ENCODE data around the gene HECW1. TPM values are rescaled to one million over a fixed set of nuclear protein-coding genes. Genes with fewer than 3 reads are reported as not detected.
A peak's percentile ranks its signal among the peaks of the same experiment; 100 is the strongest.

The HECW1 gene
- total RNA-seq, 1 donor from 2014 or later: not detected

DNA sequence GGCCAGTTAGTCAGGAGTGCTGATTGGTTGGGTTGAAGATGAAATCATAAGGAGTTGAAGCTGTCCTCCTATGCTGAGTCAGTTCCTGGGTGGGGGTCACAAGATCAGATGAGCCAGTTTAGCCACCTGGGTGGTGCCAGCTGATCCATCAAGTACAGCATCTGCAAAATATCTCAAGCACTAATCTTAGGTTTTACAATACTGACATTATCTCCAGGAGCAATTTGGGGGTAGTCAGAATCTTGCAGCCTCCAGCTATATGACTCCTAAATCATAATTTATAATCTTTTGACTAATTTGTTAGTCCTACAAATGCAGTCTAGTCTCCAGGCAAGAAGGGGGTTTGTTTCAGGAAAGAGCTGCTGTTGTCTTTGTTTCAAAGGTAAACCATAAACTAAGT, 286.4 kb downstream of the HECW1 start:
- DNase-seq (ENCODE audit: low spot score): no peak
- ATAC-seq: no peak

DNA sequence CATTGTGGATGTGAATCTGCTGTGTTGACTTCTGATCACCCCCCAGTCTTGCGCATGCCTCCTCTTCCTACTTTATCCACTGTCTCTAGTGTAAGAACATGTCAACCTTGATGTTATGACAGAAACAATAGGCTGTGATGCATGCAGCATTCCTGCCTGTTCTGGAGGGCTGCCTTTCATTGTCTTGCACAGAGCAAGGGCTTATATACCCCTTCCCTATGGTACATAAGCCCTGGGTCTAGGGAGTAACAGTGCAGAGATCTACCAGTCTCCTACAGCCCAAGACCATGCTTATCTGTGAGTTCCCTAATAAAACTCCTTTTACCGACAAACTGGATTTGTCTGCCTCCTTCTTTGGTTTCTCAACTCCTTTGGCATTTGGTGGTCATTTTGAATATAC, 293.5 kb downstream of the HECW1 start:
- ATAC-seq: no peak
- DNase-seq (ENCODE audit: low spot score): no peak

DNA sequence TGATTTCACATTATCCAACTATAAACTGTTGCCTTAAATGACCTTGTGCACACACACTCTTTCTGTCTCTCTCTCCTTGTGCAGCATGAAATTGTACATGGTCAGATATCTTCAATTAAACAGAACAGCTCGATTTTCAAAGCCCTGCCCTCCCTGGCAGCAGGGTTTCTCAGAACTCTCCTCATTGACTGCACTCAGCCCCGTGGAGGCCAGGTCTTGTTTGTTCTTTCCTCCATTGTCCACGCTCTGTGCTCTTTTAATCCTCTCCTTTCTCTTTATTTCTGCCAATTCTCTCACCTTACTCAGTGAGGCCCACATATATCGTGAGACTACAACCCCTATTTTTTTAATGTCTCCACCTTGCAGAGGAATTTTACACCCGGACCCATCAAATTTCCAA, 294.5 kb downstream of the HECW1 start:
- no peak for DNase-seq (ENCODE audit: low spot score)

DNA sequence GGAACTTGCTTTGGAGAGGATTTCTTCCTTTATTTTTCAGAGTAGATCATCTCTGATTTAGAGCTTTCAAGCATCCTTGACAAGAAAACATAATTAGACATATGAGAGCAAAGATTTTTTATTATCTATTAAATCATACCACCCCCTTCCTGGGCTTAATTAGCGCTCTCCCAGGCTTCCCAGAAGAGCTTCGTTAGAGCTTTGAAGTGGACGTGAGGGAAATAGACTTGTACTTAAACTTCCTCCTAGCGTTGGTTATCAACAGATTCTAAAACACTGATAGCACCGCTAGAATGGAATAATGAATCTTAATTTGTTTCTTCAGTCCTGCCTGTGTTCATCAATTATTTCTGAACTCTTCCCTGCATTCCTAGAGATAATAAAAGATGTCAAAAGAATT, 296.5 kb downstream of the HECW1 start:
- DNase-seq (ENCODE audit: low spot score): no peak

More for the DNA sequence above, 294.5 kb downstream of the HECW1 start:
- ATAC-seq: no peak

DNA sequence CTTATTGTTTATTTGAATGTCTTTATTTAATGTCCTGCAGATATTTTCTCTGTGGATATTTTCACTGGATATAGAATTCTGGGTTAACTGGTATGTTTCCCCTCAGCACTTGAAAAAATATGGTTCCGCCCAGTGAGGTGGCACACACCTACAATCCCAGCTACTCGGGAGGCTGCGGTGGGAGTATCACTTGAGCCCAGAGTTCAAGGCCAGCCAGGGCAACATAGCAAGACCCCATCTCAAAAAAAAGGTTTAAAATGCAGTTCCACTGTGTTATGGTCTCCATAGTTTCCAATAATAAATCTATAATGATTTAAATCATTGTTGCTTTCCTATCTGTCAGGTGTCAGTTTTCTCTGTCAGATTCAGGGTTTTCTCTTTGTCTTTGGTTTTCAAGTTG, 305.0 kb downstream of the HECW1 start:
- no peak for ATAC-seq
- no peak for DNase-seq (ENCODE audit: low spot score)

More for the DNA sequence above, 296.5 kb downstream of the HECW1 start:
- ATAC-seq: no peak

DNA sequence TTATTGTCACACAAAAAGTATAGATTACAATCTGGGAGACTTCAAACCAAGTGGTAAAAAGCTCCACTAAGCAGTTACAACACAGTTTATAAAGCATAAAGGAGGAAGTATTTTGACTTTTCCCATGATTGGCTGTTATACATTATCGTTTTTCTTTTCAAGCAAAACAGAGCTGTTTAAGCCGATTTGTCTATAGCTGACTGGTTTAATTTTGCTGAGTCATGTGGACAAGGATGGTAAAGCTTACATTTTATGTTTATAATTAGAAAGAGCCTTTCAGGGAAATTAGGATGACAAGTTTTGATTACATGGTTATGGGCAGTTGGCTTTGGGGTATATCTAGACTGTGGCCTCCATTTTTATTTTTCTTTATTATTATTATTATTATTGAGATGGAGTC, 318.0 kb downstream of the HECW1 start:
- DNase-seq (ENCODE audit: low spot score): no peak
- ATAC-seq: no peak

DNA sequence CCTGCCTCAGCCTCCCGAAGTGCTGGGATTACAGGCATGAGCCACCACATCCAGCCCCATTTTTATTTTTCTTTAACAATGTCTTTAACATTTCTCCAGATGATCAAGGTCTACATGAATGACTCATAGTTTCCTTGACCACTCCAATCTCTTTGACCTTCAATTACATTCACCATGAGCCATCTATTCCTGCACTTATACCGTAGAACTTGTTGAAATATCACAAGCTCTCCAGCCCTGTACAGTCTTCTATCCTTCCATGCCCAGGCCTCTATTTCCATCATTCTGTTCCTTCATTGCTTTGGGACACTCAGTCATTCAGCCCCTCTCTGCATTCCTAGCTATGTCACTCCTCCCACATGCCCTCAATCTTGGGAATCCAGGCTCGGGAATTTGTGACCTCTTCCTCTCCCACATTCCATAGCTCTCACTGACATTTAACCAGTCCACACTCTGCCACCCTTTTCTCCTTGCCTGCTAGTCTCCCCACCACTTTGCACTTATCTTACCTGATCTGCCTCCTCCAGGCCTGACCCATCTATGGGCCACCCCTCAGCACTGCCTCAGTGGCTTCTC, 318.7 kb downstream of the HECW1 start:
- no peak for ATAC-seq

DNA sequence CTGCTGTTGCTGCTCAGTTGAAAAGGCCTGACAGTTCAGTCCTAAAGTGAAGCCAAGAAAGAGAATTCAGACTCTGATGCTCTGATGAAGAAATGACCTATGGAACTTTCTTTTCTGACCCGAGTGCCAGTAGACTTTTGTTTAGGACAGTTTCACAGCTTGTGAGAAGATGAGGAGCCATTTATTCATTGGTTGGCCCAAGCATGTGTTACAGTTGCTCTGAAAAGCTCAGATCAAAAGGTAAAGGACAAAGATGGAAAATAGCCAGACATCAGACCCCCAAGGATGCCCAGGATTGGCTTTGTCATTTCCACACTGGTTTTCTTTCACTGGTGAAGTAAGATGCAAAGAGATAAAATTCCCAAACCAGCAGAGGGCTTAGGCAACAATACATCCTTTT, 321.2 kb downstream of the HECW1 start:
- DNase-seq (ENCODE audit: low spot score): no peak
- ATAC-seq: no peak

More for the DNA sequence above, 318.7 kb downstream of the HECW1 start:
- no peak for DNase-seq (ENCODE audit: low spot score)

DNA sequence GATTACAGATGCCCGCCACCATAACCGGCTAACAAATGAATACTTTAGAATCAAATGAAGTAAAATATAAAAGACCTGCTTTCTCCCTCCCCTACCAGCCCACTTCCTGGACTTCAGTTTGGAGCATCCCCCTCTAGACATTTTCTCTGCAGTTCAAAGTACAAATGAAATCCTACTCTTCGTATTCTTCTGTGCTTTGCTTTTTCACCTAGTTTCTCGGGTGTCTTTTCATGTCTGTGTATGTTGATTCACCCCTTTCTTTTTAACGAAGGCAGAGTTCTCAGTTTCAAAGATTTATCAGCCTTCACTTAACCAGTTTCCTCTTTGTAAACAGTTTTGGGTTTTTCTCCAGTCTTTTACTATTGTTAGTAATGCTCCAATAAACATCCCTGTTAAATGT, 324.6 kb downstream of the HECW1 start:
- DNase-seq (ENCODE audit: low spot score): no peak

DNA sequence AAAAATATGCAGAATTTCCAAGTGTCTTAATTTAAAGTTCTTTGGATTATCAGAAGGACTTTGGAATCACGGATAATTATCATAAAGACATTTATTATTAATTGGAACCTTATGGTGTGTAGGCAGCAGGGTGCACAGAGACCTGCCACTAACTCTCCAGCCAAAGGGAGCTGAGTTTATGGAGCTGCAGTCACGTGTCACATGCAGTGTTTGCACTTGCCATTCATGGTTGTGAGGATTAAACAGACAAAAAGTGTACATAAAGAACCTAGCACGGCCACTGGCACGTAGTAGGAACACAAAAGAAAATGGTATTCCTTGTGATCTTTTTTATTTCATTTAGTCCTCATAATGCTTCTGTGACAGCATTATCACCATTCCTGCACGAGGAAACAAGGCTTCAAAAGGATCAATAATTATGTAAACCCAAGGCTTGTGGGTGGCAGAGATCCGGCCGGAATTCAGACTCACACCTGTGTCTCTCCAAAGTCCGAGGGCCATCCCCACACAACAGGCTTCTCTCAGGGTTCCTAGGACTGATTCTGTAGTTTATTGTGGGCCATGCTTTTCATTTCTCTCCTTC, 326.5 kb downstream of the HECW1 start:
- ATAC-seq (peak; percentile 19), DNase-seq (ENCODE audit: low spot score) (no peak)

More for the DNA sequence above, 324.6 kb downstream of the HECW1 start:
- ATAC-seq: no peak

DNA sequence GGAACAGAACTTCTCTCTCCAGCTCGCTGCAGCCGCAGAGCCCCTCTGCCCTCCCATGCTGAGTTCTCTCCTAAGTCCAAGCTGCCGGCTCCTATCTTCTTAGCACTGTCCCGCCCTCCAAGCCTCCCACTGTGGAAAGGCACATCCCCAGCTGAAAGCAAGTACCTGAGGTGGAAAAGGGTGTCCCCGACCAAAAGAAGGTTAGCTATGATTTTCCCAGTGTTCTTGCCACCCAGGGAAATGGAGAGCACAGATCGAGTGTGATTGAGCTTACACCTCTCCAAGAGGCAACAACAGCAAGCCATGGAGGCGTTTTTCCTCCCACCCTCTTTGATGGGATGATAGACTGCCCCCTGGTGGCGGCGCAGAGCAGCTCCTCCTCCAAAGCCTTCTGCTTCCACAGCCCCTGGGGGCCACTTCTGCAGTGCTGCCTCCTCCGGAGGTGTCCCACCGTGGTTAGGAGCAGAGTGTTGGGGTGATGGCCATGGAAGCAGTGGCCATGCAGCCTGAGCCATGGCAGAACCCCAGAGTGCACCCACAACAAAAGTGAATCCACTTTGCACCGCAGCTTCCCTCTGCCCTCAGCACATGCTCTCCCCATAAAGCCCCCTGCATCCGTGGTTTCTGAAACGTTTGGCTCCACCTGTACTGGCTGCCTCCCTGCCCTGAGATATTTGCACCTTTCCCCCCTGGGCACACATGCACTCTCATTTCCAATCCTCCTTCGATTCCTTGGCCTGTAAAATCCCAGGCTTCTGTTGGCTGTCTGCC, 327.4 kb downstream of the HECW1 start:
- no peak for DNase-seq (ENCODE audit: low spot score)
- peak; percentile 86 for ATAC-seq

DNA sequence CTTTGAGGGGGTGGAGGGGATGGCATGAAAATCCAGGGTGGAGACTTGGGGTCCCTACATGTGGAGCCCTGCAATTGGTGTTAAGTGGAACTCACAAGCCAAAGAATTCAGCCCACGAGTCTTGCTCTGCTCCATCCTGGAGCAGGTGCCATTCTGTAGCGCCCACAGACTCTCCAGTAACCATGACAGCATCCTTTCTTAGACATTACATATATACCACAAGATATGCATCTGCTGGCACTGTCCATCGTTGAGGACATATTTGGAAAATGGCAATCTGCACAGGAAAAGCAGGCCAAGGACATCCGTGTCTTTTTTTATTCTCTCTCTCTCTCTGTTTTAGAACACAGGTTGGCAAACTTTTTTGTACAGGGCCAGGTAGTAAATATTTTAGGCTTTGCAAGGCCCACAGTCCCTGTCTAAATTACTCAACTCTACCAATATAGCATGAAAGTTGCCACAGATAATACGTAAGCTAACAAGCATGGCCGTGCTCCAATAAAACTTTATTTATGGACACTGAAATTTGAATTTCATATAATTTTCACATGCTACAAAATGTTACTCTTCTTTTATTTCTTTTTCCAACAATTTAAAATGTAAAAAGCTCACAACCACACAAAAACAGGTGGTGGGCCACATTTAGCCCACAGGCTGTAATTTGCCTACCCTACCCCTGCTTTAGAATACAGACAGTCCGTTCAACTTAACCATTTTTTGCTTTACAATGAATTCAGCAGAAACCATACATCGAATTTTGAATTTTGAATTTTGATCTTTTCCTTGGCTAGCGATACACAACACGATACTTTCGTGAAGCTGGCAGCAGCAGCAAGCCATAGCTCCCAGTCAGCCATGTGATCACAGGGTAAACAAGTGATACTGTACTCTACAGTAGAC, 329.0 kb downstream of the HECW1 start:
- DNase-seq (ENCODE audit: low spot score) (no peak), ATAC-seq (no peak)

DNA sequence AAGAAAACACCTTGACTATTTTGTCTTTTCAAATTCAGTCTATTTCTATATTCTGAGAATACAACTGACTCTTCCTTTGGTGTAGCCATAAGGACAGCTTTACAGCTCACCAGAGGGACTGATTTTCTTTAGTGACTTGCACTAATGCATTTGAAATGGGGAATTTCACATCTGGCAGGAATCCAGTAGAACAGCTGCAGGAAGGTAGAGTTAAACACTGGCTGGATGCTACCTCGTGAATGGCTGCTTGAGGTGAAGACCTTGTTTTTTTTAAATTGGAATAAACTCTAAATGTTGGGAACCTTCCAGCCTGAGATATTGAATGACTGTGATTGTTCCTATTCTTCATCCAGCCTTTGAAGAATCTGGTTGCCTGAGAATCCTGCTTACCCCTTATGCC, 330.9 kb downstream of the HECW1 start:
- no peak for ATAC-seq
- DNase-seq (ENCODE audit: low spot score): no peak

DNA sequence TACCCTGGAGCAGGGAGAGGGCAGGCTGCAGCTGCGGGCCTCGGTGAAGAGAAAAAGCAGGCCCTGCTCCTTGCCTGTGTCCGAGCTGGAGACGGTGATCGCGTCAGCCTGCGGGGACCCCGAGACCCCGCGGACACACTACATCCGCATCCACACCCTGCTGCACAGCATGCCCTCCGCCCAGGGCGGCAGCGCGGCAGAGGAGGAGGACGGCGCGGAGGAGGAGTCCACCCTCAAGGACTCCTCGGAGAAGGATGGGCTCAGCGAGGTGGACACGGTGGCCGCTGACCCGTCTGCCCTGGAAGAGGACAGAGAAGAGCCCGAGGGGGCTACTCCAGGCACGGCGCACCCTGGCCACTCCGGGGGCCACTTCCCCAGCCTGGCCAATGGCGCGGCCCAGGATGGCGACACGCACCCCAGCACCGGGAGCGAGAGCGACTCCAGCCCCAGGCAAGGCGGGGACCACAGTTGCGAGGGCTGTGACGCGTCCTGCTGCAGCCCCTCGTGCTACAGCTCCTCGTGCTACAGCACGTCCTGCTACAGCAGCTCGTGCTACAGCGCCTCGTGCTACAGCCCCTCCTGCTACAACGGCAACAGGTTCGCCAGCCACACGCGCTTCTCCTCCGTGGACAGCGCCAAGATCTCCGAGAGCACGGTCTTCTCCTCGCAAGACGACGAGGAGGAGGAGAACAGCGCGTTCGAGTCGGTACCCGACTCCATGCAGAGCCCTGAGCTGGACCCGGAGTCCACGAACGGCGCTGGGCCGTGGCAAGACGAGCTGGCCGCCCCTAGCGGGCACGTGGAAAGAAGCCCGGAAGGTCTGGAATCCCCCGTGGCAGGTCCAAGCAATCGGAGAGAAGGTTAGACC, 332.5 kb downstream of the HECW1 start:
- ATAC-seq (no peak), DNase-seq (ENCODE audit: low spot score) (no peak)

DNA sequence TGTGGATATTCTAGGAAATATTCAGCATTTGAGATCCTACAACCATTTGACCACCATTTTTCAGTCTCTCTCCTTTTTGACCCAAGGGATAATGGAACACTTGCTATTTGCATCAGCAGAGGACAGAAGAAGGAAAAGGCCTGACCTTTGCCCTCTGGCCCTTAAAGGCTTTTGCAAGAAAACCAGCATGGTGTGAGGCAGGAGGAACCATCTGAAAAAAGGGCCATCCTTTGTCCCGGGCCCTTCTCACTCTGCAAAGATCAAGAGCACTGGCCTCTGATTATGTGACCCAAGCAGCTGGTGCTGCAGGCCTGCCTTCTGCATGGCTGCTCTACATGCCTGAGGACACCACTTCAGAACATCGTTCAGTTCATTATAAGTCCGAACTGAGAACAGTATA, 337.1 kb downstream of the HECW1 start:
- DNase-seq (ENCODE audit: low spot score) (no peak), ATAC-seq (no peak)

DNA sequence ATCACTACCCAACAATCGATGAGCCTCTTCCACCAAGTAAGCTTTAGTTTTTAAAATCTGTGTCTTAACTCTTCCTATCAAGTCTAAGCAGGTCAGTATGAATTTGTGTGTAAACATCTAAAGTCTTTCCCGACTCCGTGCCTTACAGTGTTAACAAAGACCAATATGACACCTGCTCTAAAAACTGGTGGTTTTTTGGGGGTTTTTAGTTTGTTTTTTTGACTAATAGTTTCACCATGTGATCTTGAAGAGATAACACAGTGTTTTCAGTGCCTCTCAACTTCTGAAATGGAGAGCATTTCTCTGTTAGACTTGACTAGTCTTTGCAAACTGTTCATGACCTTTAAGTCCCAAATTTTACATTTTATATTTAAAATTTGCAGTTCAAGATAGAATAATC, 338.4 kb downstream of the HECW1 start:
- no peak for DNase-seq (ENCODE audit: low spot score)
- no peak for ATAC-seq

DNA sequence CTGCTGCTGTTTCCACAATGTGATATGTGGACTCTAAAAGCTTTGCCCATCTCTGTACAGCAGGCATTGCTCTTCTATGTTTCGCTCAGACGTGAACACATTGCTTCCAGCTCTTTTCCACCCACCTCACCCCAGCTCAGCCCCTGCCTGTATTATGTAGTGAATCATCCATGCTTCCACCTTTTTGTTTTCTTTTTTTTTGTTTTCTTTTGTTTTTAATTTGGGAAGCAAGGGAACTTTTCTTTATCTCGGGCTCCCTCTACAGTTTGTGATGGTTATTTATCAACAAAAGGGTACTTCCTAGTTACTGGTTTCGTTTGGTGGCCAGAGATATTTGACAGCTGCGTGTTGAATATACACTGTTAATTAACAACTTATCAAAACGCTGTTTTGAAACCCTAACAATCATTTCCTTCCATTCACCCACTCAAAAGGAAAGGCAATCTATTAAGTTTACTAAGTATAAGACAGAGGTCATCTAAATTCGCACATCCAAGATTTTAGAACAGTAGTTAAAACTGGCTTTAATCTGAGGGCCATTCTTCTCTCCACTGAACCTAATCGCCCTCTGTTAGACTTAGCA, 342.6 kb downstream of the HECW1 start:
- no peak for DNase-seq (ENCODE audit: low spot score)
- peak; percentile 73 for ATAC-seq

DNA sequence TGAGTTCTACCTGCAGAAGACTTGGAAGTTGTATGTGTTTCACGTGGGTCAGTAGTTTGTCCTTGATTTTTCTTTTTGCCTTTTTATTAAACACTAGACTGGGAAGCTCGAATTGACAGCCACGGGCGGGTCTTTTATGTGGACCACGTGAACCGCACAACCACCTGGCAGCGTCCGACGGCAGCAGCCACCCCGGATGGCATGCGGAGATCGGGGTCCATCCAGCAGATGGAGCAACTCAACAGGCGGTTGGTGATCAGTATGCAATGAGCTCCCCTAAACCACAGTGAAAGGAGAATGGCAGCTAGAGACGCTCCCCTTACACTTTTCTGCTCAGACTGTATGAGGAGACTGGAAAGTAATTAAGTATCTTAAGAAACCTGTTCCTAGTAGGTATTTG, 343.8 kb downstream of the HECW1 start:
- ATAC-seq: no peak
- DNase-seq (ENCODE audit: low spot score): no peak

DNA sequence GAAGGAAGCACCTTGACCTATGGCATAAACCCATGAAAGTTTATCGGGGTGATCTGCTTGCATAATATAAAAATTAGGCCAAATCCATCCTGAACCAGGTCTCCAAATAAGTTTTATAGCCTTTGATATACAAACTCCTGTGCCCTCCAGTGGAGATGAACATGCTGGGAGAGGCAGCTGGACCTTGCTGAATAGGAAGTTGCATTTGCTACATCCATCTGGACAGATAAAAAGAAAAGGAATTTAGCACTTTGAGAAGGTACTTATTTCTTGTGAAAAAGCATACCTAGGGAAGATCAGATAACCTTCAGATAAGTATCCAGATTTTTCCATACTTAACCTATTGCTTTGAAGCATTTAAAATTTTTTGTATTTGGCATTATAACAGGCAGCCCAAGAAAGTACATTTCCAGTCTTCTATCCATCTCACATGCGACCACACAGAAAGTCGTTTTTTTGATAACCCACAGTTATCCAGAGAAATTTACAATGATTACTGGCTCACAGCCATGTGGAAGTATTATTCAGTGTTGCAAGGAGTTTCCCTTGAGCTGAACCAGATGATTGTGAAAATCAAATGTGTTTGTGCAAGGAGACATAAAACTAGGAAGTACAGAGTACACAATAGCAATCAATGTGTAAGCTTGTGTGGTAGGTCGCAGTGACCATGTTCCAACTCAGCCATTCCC, 346.0 kb downstream of the HECW1 start:
- peak; percentile 32 for ATAC-seq
- DNase-seq (ENCODE audit: low spot score): no peak

DNA sequence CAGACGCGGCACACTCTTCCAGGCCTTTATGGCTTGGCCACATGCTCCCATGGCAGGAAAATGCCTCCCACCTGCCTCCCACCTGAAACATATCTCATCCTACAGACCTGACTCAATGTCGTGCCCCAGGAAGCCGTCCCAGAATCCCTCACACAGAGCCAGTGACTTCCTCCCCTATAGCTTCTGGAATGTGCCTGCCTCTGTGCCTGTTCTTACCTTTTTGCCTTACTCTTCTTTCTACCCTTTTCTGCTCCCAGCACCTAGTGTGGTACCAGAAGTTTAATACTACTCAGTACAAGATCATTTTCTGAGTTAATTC, 346.5 kb downstream of the HECW1 start:
- no peak for ATAC-seq

More for the DNA sequence above, 346.5 kb downstream of the HECW1 start:
- no peak for DNase-seq (ENCODE audit: low spot score)

Measured in left lobe of liver (tissue), 2 donors.